Smooth muscle cell (in vitro differentiated cells): ENCODE measurements around the gene SH3RF2. TPM values are rescaled to one million over a fixed set of nuclear protein-coding genes. Genes with fewer than 3 reads are reported as not detected.

ENCODE experiments used
- DNase-seq: peaks from one replicate; lab custom pipeline; 2025; ENCODE audit not compliant: unreplicated experiment; lab: John Stamatoyannopoulos, UW
- H2AFZ ChIP-seq: fragments of 200-600 bp; sonication (generic); 2 replicates; pipeline ENCODE4 v1.6.0; 2016; ENCODE audit warnings: antibody characterized with exemption, low read depth, mild to moderate bottlenecking
- H3F3A ChIP-seq: fragments of 200-600 bp; sonication (generic); 2 replicates; pipeline ENCODE4 v1.6.0; 2017; ENCODE audit warnings: antibody characterized with exemption, low read depth
- H3K27ac ChIP-seq: fragments of 200-600 bp; sonication (generic); 2 replicates; pipeline ENCODE4 v1.5.1; 2016; ENCODE audit warnings: low read depth, mild to moderate bottlenecking
- H3K27me3 ChIP-seq: fragments of 200-600 bp; sonication (generic); 2 replicates; pipeline ENCODE4 v1.6.1; 2016; ENCODE audit warnings: low read depth, mild to moderate bottlenecking
- H3K36me3 ChIP-seq: fragments of 200-600 bp; sonication (generic); 2 replicates; pipeline ENCODE4 v1.5.1; 2016; ENCODE audit warnings: low read depth
- H3K4me1 ChIP-seq: fragments of 200-600 bp; sonication (generic); 2 replicates; pipeline ENCODE4 v1.5.1; 2016; ENCODE audit warnings: low read depth
- H3K4me2 ChIP-seq: fragments of 200-600 bp; sonication (generic); 2 replicates; pipeline ENCODE4 v1.6.0; 2016; ENCODE audit warnings: mild to moderate bottlenecking
- H3K4me3 ChIP-seq: fragments of 200-600 bp; sonication (generic); 2 replicates; pipeline ENCODE4 v1.5.1; 2016; ENCODE audit warnings: mild to moderate bottlenecking
- H3K79me2 ChIP-seq: fragments of 200-600 bp; sonication (generic); 2 replicates; pipeline ENCODE4 v1.6.0; 2016; ENCODE audit warnings: low read depth, mild to moderate bottlenecking
- H3K9ac ChIP-seq: fragments of 200-600 bp; sonication (generic); 2 replicates; pipeline ENCODE4 v1.6.0; 2016; ENCODE audit warnings: low read depth
- H3K9me3 ChIP-seq: fragments of 200-600 bp; sonication (generic); replicated peaks from 2 replicates; pipeline ENCODE4 v1.5.1; 2016; ENCODE audit warnings: low read depth
- H4K20me1 ChIP-seq: fragments of 200-600 bp; sonication (generic); 2 replicates; pipeline ENCODE4 v1.6.0; 2016; ENCODE audit warnings: low read depth
- CTCF ChIP-seq: fragments of 200-600 bp; sonication (generic); IDR thresholded peaks from 2 replicates; pipeline ENCODE4 v1.5.1; 2017; ENCODE audit warnings: borderline replicate concordance, mild to moderate bottlenecking, antibody characterized with exemption; ENCODE audit not compliant: insufficient read depth, poor library complexity, severe bottlenecking
- WGBS: methylation state at CpG from one replicate; pipeline ENCODE4 v1.1.7; 2016; ENCODE audit warnings: low lambda C conversion rate; 5-methylcytosine and 5-hydroxymethylcytosine counted together
- polyA plus RNA-seq: library from polyadenylated mRNA; unstranded; fragments of >200 nt; fragmentation: Nextera tagmentation; extraction: Ambion mirVana; gene quantifications from 2 replicates; pipeline ENCODE4 v1.2.1, GENCODE V29; 2016
- total RNA-seq: library from RNA; depleted of rRNA; stranded (reverse); fragments of >200 nt; gene quantifications from 2 replicates; pipeline ENCODE4 v1.2.3, GENCODE V29; 2014

SH3RF2 gene
- total and polyA plus RNA-seq, 2 experiments from 2014 or later, result 1.0 to 2.0 TPM

- no peak overlapping the region for H3K9ac ChIP-seq
- no peak overlapping the region for H3K4me3 ChIP-seq
- TF ChIP-seq CTCF, result no peak
- H3K27me3 ChIP-seq, result no peaks in the 10 kb centered on the region
- H3K27ac ChIP-seq, result no peak overlapping the region
- no peaks in the 10 kb centered on the region for H3K9me3 ChIP-seq
- peaks cover 4% of the 10 kb centered on the region for H3K4me1 ChIP-seq
- no peaks in the 10 kb centered on the region for H3F3A ChIP-seq
- no peaks in the 10 kb centered on the region for H3K36me3 ChIP-seq
- no peaks in the 10 kb centered on the region for H3K79me2 ChIP-seq
- 84% methylated on average over 6 of the region's 6 CpGs for WGBS
- H4K20me1 ChIP-seq, result no peaks in the 10 kb centered on the region
- DNase-seq, result no peak
- no peak overlapping the region for H3K4me2 ChIP-seq
- H2AFZ ChIP-seq, result no peak overlapping the region
Measured at GRCh38 chr5:146098047-146098446, 161.7 kb downstream of the SH3RF2 start.

GRCh38 chr5:146101646-146102045 lies 165.3 kb downstream of the SH3RF2 start:
- Histone ChIP-seq H3K27ac (no peak overlapping the region), H4K20me1 (no peaks in the 10 kb centered on the region), H3K4me2 (no peak overlapping the region), H3K36me3 (no peaks in the 10 kb centered on the region), H3K27me3 (no peaks in the 10 kb centered on the region), H3K4me1 (peaks cover 4% of the 10 kb centered on the region), H3K9me3 (no peaks in the 10 kb centered on the region), H2AFZ (no peak overlapping the region), H3F3A (no peaks in the 10 kb centered on the region), H3K9ac (no peak overlapping the region), H3K4me3 (no peak overlapping the region), H3K79me2 (no peaks in the 10 kb centered on the region)
- TF ChIP-seq CTCF, result no peak
- DNase-seq, result no peak
- 84% methylated on average over 2 of the region's 2 CpGs for WGBS

GRCh38 chr5:146103594-146103993 lies 167.2 kb downstream of the SH3RF2 start:
- Histone ChIP-seq H2AFZ (no peak overlapping the region), H3K9ac (no peak overlapping the region), H3K4me1 (peaks cover 4% of the 10 kb centered on the region), H3K4me3 (no peak overlapping the region), H3K27me3 (no peaks in the 10 kb centered on the region), H3K79me2 (no peaks in the 10 kb centered on the region), H3K9me3 (no peaks in the 10 kb centered on the region), H3K4me2 (no peak overlapping the region), H3F3A (no peaks in the 10 kb centered on the region), H3K27ac (no peak overlapping the region), H3K36me3 (no peaks in the 10 kb centered on the region), H4K20me1 (no peaks in the 10 kb centered on the region)
- DNase-seq, result no peak
- no peak for TF ChIP-seq CTCF
- 82% methylated on average over 1 of the region's 1 CpG for WGBS

- no peaks in the 10 kb centered on the region for H4K20me1 ChIP-seq
- no peaks in the 10 kb centered on the region for H3K27me3 ChIP-seq
- TF ChIP-seq CTCF, result no peak
- no peaks in the 10 kb centered on the region for H3K79me2 ChIP-seq
- H3K36me3 ChIP-seq, result no peaks in the 10 kb centered on the region
- WGBS, result 96% methylated on average over 2 of the region's 2 CpGs
- H3K4me2 ChIP-seq, result no peak within 1 kb of the TSS
- no peaks in the 10 kb centered on the region for H3K9me3 ChIP-seq
- H3K4me3 ChIP-seq, result no peak within 1 kb of the TSS
- peaks cover 4% of the 10 kb centered on the region for H3K4me1 ChIP-seq
- no peak within 1 kb of the TSS for H3K27ac ChIP-seq
- no peak within 1 kb of the TSS for H3K9ac ChIP-seq
- no peaks in the 10 kb centered on the region for H3F3A ChIP-seq
- no peak within 1 kb of the TSS for H2AFZ ChIP-seq
- no peak for DNase-seq
Measured at GRCh38 chr5:146105477-146105876, 169.1 kb downstream of the SH3RF2 start, which contains the start of gene PLAC8L1. PLAC8L1 (minus strand) TSS chr5:146105577; CDS start chr5:146104311, 1,266 bp downstream.
